ENCODE measurements around the gene TBC1D3B.
"Not testable (repeated sequence)": the region's sequence is repeated elsewhere in the genome, so short reads cannot be mapped to it uniquely, and the experiment has no call there.

Gene TBC1D3B

GRCh38 chr17:36127199-36127893 is 49.1 kb downstream of the TBC1D3B start:
- no peak for DNase-seq

- no peak for DNase-seq
Observed at GRCh38 chr17:36124879-36125824, 51.3 kb downstream of the TBC1D3B start.

- DNase-seq: no peak
Observed at GRCh38 chr17:36123431-36123830, 53.0 kb downstream of the TBC1D3B start.

GRCh38 chr17:36121099-36121498 is 55.3 kb downstream of the TBC1D3B start:
- DNase-seq: not testable (repeated sequence)

GRCh38 chr17:36120221-36120620 is 56.2 kb downstream of the TBC1D3B start:
- DNase-seq: no peak

GRCh38 chr17:36118477-36119353 is 57.7 kb downstream of the TBC1D3B start:
- no peak for DNase-seq

- DNase-seq: no peak
Observed at GRCh38 chr17:36117505-36118382, 58.7 kb downstream of the TBC1D3B start.
